MCF 10A (cell line): ENCODE measurements around the gene ERBB2. TPM values are rescaled to one million over a fixed set of nuclear protein-coding genes. Genes with fewer than 3 reads are reported as not detected.

Experiments used
- BruUV-seq: library from RNA; stranded (reverse); fragments of 400-500 nt; replicated peaks from 2 replicates; lab custom pipeline; 2021; lab: Mats Ljungman, UMichigan
- CTCF ChIA-PET: fragments of 300-600 bp; sonication (Branson Sonifier 250); formaldehyde crosslinking; extraction: SDS; loops from one replicate; lab custom pipeline; 2021; ENCODE audit warnings: antibody characterized with exemption, inconsistent platforms; lab: Yijun Ruan, JAX
- POLR2A ChIA-PET: fragments of 300-600, 350-650 bp; sonication (Branson Sonifier 250); formaldehyde crosslinking; extraction: SDS; loops from one replicate; lab custom pipeline; 2020; ENCODE audit warnings: antibody characterized with exemption, inconsistent platforms; lab: Yijun Ruan, JAX
- DNase-seq: peaks from one replicate; pipeline ENCODE4 v3.0.0-alpha.2; 2018; ENCODE audit not compliant: unreplicated experiment
- H3K27ac Mint-ChIP-seq: one replicate; pipeline ENCODE4 v1.8.0; 2022; ENCODE audit warnings: mild to moderate bottlenecking, low read depth, mixed read lengths; ENCODE audit not compliant: unreplicated experiment
- H3K27me3 Mint-ChIP-seq: one replicate; pipeline ENCODE4 v1.8.0; 2022; ENCODE audit warnings: mixed read lengths; ENCODE audit not compliant: insufficient read depth, unreplicated experiment
- H3K36me3 Mint-ChIP-seq: one replicate; pipeline ENCODE4 v1.8.0; 2022; ENCODE audit warnings: mild to moderate bottlenecking, moderate library complexity, mixed read lengths; ENCODE audit not compliant: insufficient read depth, unreplicated experiment
- H3K4me1 Mint-ChIP-seq: one replicate; pipeline ENCODE4 v1.8.0; 2022; ENCODE audit warnings: mixed read lengths; ENCODE audit not compliant: insufficient read depth, unreplicated experiment
- H3K4me3 Mint-ChIP-seq: one replicate; pipeline ENCODE4 v1.8.0; 2022; ENCODE audit warnings: mild to moderate bottlenecking, moderate library complexity, mixed read lengths; ENCODE audit not compliant: unreplicated experiment
- H3K9me3 Mint-ChIP-seq: one replicate; pipeline ENCODE4 v1.8.0; 2022; ENCODE audit warnings: mixed read lengths; ENCODE audit not compliant: unreplicated experiment
- CTCF ChIP-seq: fragments of 200-600 bp; IDR thresholded peaks from one replicate; pipeline ENCODE4 v1.8.0; 2022; ENCODE audit warnings: antibody characterized with exemption, mild to moderate bottlenecking; ENCODE audit not compliant: unreplicated experiment
- intact Hi-C: fragments of 100-400 bp; cut with micrococcal nuclease; formaldehyde crosslinking; loops from 2 replicates; pipeline ENCODE4 v1.14.1; 2022
- total RNA-seq: library from RNA; stranded (reverse); gene quantifications from 2 replicates; pipeline ENCODE4 v1.2.3, GENCODE V29; 2022

ERBB2 gene
- total RNA-seq, 1 experiment from 2014 or later, result 33.7 TPM

- Mint-ChIP-seq H3K27ac (peak overlapping the region; percentile 95), H3K9me3 (no peaks in the 10 kb centered on the region), H3K36me3 (peaks cover 11% of the 10 kb centered on the region), H3K4me3 (peak overlapping the region; percentile 79), H3K27me3 (no peaks in the 10 kb centered on the region), H3K4me1 (peaks cover 14% of the 10 kb centered on the region)
- intact Hi-C loops, result loop anchor here (5.0 kb wide), 2 partner anchors 51 to 54 kb away; partner anchors contain the start of gene STARD3
- ChIA-PET CTCF (interaction anchor here (0.5 to 1.0 kb wide), 5 partner anchors 12 to 300 kb away, joined by 3 to 4 read pairs (median 4); partner anchors contain the start of gene ERBB2), POLR2A (interaction anchor here (0.5 to 4.1 kb wide), 22 partner anchors 10 to 489 kb away, joined by 3 to 68 read pairs (median 4); partner anchors contain the start of genes ERBB2, MIEN1, RPL19 and STARD3)
- no peak for TF ChIP-seq CTCF
- BruUV-seq, result no TSS peak
- DNase-seq, result no peak
Observed at GRCh38 chr17:39688475-39688835, 11.4 kb upstream of the ERBB2 start.

GRCh38 chr17:39688945-39689344 lies 10.9 kb upstream of the ERBB2 start:
- ChIA-PET POLR2A (interaction anchor here (0.5 to 4.1 kb wide), 11 partner anchors 9 to 226 kb away, joined by 3 to 68 read pairs (median 4); partner anchors contain the start of genes ERBB2, MIEN1 and STARD3), CTCF (interaction anchor here (0.7 kb wide), 1 partner anchor 41 kb away, joined by 4 read pairs; no protein-coding TSS in a partner anchor)
- Mint-ChIP-seq H3K4me1 (peaks cover 14% of the 10 kb centered on the region), H3K9me3 (no peaks in the 10 kb centered on the region), H3K36me3 (peaks cover 11% of the 10 kb centered on the region), H3K4me3 (peak overlapping the region; percentile 79), H3K27me3 (no peaks in the 10 kb centered on the region), H3K27ac (peak overlapping the region; percentile 95)
- no TSS peak for BruUV-seq
- no peak for DNase-seq
- TF ChIP-seq CTCF, result no peak
- intact Hi-C loops, result loop anchor here (5.0 kb wide), 2 partner anchors 52 to 53 kb away; partner anchors contain the start of gene STARD3

- CTCF ChIA-PET, result interaction anchor here (1.0 to 1.8 kb wide), 3 partner anchors 10 to 72 kb away, joined by 3 to 5 read pairs (median 4); no protein-coding TSS in a partner anchor
- no peak for DNase-seq
- Mint-ChIP-seq H3K4me1 (no peaks in the 10 kb centered on the region), H3K27ac (no peak overlapping the region), H3K27me3 (no peaks in the 10 kb centered on the region), H3K36me3 (no peaks in the 10 kb centered on the region), H3K4me3 (no peak overlapping the region), H3K9me3 (no peaks in the 10 kb centered on the region)
- POLR2A ChIA-PET, result interaction anchor here (1.2 kb wide), 1 partner anchor 11 kb away, joined by 4 read pairs; no protein-coding TSS in a partner anchor
- intact Hi-C loops, result no loop called here
- BruUV-seq, result no TSS peak
- no peak for TF ChIP-seq CTCF
Observed at GRCh38 chr17:39694593-39694992, 5.3 kb upstream of the ERBB2 start.

GRCh38 chr17:39695089-39695474 lies 4.8 kb upstream of the ERBB2 start:
- no peaks in the 10 kb centered on the region for H3K4me1 Mint-ChIP-seq
- H3K27ac Mint-ChIP-seq, result no peak overlapping the region
- no peak overlapping the region for H3K4me3 Mint-ChIP-seq
- POLR2A ChIA-PET, result interaction anchor here (1.2 to 1.3 kb wide), 2 partner anchors 11 to 17 kb away, joined by 4 read pairs; no protein-coding TSS in a partner anchor
- no peaks in the 10 kb centered on the region for H3K36me3 Mint-ChIP-seq
- intact Hi-C loops, result no loop called here
- DNase-seq, result no peak
- TF ChIP-seq CTCF, result no peak
- no peaks in the 10 kb centered on the region for H3K27me3 Mint-ChIP-seq
- CTCF ChIA-PET, result interaction anchor here (0.8 to 1.8 kb wide), 5 partner anchors 10 to 73 kb away, joined by 3 to 5 read pairs (median 4); no protein-coding TSS in a partner anchor
- no peaks in the 10 kb centered on the region for H3K9me3 Mint-ChIP-seq
- BruUV-seq, result no TSS peak
